ENCODE data around the gene CDKAL1.
"Not testable (repeated sequence)": the region's sequence is repeated elsewhere in the genome, so short reads cannot be mapped to it uniquely, and the experiment has no call there.

Gene CDKAL1

DNA sequence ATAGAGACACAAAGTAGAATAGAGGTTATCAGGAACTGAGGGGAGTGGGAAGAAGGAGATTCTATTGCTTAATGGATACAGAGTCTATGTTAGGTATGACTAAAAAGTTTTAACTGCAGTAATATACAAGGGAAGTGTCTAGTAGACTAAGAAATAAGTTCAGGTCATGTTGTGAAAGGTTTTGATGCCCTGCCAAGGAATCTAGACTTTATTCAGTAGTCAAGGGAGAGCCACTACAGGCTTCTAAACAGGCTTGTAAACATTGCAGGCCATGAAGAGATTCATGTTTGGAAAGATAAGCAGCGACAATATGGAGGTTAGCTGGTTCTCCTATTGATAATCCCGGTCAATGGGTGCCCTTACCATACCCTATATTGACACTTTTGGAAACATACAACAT, 706.5 kb downstream of the CDKAL1 start:
- no peak for DNase-seq

DNA sequence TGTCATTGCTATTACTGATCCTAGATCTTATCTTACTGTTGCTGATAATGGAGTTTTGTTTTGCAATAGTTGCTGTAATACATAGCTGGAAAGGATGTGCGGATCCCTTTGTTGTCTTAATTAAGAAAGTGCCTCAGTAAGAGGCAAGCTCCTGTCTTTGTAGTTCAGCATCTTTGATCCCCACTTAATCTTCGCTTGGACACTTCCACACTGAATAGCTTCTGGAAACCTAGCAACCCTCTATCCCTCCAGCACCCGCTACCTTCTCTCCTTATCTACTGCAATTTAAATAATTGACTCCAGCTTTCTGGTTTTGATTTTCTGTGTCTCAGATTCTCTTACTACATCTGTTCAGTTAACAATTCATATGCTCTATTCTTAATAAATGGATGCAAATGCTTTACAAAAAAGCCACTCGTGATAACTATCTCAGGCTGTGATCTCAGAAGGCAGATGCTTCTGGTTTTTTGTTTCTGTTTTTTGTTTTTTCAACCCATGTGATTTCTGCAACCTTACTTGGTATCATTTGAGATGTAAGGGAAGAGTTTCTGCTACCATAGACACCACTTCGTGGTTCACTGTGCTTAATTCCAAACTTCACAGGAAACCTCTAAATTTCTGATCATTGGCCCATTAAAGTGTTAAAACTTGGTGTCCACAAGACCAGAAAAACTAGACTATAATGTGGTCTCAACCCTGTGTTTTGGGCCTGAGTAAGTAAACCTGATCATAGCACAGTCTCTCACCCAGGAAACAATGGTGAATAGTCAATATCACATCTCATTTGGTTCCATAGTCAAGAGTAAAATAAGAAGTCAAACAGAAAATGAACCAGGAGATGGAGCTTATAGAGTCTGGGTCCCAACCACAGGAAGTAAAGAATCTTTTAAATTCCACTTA, 707.2 kb downstream of the CDKAL1 start:
- no peak for DNase-seq

DNA sequence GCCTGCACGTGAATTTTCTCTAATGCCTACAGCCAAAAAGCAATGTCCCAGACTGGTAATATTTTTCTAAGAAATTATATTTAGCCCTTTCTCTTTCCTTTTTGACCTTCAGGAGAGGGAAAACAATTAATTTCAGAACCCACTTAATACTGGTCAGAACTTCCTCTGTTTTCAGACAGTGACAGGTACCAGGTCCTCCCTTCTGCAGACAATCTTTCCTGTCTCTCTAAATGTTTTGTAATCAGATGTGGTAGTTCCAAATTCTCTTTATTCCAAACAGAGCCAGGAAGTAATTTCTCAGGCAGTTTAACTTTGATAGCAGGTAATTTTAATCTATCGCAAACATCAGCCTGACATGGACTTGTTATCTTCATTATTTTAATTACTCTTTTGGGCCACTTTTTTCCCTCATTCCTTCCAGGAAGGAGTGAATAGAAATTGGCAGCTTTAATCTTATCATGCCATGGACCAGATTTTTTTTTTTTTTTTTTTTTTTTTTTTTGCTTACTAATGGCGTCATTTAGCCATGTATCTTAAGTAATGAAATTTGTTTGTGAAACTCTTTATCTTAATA, 710.7 kb downstream of the CDKAL1 start:
- no peak for DNase-seq

DNA sequence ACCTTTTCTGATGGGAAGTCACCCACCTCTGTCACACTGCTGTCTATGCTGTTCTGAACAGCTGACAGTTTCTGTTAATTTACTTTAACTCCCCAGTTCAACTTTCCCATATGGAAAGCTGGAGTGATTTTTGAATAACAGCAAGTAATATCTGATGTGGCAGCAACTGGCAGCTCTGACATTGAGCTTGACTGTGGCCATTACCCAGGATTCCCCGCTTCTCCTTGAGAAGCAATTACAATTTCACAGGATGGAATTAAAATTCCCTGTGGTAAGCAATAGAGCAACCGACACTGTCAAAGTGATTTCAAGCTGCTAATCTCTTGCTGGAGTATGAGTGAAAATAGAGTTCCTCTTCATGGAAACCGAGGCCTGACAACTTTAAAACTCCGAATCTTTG, 711.2 kb downstream of the CDKAL1 start:
- no peak for DNase-seq

DNA sequence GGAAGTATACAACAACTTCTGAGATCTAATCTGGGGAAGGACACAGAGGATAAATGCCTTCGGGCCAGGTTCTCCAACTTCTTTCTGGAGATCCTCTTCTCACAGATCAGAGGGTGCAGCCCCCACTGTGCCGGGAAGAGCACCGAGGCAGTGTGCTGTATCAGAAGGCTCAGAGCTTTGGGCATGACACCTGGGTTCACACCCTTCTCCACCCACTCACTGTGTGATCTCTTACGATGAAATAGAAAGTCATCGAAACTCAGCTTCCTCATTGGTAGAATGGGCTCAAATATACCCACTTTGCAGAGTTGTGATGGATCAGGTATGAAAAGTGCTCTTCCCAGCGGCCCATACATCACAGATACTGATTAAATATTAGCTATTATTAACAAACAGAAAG, 711.8 kb downstream of the CDKAL1 start:
- no peak for DNase-seq

DNA sequence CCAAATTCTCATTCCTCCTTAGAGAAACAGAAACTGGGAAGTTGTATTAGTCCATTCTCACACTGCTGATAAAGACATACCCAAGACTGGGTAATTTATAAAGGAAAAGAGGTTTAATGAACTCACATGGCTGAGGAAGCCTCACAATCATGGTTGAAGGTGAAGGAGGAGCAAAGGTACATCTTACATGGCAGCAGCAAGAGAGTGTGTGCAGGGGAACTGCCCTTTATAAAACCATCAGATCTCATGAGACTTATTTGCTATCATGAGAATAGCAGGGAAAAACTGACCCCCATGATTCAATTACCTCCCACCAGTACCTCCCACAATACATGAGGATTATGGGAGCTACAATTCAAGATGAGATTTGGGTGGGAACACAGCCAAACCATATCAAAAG, 720.2 kb downstream of the CDKAL1 start:
- not testable (repeated sequence) for DNase-seq

DNA sequence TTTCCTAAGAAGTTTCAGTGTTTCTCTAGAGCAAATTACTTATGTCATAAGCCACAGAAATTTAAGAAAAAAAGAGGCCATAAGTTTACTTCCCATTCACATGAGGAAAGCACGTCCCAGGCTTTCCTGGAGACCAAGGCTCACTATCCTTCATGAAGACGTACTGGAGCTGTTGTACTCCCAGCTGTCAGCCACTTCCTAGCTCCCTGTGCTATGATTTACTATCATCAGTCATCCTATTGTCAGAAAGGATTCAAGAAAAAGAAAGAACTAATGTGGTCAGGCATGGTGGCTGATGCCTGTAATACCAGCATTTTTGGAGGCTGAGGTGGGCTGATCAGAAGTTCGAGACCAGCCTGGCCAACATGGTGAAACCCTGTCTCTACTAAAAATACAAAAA, 721.9 kb downstream of the CDKAL1 start:
- DNase-seq = no peak

DNA sequence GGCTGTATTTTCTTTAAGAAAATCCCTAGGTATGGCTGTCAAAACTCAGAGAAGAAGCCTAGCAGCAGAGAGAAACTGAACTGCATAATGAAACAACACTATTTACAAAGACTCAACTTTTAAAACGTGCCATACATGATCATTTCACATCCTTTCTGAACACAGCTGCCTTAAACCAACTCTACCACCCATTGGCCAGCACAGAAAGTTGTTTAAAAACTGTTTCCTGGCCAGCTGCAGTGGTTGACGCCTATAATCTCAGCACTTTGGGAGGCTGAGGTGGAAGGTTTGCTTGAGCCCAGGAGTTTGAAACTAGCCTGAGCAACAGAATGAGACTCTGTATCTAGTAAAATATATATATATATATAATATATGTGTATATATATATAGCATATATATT, 722.9 kb downstream of the CDKAL1 start:
- DNase-seq = no peak

DNA sequence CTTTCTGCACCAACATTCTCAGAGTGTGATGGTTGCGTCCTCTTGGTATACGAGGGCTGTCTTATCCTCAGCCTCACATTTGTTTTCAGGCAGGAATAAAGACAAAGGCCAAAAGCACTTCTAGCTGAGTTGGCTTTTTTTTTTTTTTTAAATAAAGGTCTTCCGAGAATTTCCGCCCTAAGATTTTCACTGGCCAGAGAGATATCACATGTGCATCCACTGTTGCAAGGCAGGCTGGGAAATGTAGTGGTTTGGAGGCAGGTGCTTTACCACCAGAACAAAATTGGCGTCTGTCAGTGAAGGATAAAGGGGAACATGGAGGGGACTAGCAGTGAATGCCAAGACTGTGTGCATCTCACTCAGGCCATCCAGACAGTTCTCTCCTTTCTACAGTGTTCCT, 724.4 kb downstream of the CDKAL1 start:
- DNase-seq = no peak

DNA sequence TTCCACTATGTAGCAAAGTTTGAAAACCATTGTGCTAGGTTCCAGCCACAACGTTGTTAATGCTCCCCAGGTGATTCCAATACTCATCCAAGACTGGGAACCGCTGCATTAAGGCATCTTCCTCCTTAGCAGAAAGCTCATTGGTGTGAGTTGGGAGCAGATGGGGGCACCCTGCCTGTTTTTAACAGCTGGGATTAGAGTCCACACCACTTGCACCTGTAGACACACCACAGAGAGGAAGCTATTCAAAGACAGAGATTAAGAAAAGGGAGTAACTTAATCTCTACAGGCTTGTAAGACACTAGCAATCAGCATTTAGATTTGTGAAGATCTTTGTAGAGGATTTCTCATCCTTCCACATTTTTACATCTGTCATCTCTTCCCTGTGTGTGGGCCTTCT, 725.4 kb downstream of the CDKAL1 start:
- no peak for DNase-seq

DNA sequence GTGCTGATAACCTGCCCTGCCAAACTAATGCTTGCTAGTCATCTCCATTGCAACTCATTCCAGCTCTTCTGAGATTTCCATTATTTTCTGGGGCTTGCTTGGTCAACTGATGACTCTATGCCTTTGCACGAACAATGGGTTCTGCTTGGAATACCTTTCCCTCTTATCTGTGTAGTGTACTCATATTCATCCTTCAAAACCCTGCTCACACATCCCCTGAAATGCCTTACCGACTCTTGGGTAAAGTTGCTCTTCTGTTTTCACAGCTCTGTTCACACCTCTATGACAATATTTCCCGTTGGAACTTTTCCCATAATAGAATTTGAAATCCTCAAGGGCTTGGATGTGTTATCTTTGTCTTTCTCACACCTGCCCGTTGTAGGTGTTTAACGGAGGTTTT, 728.2 kb downstream of the CDKAL1 start:
- no peak for DNase-seq

DNA sequence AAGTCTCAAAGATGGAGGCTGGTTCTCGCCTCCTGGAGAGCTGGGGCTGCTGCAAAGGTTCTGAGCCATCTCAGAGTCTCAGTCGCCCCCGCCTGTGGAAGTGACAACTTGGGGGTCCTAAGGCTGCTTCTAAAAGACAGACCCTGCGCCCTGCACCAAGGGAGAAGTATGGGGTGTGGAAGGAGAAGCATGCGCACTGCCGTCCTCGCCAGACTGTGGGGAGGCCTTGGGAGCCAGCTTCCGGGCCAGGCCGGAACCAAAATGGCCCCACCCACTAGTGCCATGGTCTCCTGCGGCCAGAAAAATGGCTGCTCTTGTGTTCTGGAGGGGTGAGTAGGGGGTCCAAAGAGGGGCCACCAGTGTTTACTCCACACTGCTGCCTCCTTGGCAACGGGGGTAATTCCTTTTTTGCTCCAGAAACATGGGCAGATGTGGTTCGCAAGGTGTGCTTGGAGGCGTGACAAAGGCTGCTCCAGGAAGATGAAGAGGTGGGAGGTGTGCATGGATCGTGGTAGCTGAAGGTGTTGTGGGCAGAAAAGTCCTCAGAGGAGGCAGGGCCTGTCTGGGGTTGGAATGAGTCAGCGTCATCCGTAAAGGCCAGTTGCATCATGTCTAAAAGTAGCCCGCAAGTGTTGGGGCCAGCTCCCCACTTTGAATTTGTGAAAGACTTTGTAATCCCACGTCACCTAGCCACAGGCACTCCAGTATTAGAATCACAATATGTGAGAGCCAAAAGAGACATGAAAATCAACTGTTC, 729.5 kb downstream of the CDKAL1 start:
- no peak for DNase-seq

DNA sequence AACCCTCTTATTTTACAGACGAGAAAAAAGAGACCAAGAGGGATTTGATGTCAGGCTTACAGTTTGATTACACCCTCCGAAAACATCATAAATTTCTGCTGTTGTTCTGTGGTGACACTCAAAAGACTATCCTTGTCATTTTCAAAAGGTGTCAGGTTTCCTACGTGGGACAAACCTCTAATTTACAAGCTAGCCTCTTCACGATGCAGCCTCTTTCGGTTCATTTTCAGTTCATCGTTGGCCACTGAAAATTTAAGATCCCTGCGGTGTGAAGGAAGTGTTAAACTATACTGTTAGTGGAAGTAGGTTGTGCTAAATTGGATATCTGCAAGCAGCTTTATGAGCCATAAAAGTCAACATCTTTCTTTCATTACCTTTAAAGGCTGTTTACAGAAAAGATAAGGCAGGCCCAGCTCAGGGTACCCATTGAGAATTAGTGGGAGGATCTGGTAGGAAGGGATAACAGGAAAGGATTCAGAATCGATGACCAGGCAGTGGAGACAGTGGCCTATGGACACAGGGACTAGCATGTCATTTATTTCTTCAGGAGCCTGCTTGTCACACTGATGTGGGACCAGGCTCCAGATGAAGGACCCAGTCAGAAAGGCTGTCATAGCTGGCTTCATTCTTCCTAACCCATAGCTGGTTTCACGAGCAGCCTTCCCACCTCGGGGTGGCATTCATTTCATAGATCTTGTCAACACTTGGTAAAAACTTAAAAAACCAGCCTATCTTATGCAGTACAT, 730.2 kb downstream of the CDKAL1 start:
- no peak for DNase-seq

DNA sequence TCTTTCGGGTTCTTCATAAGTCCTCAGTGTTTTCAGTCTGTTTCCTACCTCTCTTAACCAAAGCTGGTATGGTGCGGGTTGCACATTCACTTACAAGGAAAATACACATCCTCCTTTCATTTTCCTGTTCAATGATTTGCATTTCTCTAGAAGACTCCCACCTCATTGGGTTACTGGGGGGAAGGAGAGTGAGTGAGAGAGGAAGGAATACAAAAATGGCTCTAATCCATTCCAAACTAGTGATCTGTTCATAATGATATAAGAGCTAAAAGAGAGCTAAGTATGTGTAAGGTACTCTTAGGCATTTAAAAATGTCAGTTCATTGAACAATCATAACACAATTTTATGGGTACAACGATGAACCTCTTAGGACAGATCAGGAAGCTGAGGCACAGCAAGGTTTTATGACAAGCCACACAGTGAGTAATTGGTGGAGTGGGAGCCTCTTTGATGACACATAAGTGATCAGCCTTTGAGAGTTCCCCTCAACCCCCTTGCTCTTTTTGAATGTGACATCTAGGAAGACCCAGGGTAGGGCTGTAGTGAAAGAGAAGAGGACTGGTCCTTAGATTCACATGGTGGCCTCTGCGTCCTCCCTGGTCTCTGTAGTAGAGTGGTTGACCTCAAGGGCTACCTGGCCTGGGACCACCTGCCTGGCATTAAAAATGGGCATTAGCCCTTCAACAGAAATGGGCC, 730.9 kb downstream of the CDKAL1 start:
- DNase-seq = no peak

DNA sequence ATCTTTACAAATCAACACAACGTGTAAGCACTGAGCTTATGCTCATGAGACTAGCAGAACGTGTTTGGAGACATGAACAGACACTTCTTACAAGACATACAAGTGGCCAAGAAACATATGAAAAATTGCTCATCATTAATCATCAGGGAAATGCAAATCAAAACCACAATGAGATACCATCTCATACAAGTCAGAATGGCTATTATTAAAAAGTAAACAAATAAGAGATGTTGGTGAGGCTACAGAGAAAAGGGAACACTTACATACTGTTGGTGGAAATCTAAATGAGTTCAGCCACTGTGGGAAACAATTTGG, 731.4 kb downstream of the CDKAL1 start:
- DNase-seq = no peak

DNA sequence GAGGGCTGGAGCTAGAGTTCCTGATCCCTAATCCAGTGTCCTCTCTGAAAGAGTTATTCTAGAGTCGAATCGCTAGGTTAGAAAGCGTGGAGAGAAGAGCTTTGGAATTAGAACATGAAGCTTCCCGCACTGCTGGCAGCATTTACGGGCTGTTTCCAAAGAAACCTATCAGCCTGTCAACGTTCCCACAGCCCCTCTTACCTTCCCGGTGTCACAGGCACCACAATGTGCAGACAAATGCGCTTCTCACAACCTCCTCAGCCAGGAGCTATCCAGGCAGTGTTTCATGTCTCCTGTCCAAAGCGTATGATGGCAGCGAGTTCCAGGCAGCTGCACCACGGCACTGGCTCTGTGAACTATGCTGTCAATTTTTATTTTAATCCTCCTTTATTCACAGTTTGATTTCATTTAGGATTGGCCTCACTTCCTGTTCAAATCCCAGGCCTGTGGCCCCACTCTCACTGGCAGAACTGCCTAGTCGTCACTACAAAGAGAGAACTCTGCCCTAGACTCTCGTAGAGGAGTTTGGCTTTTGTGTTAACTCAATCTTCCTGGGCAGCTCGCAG, 736.5 kb downstream of the CDKAL1 start:
- DNase-seq = no peak

DNA sequence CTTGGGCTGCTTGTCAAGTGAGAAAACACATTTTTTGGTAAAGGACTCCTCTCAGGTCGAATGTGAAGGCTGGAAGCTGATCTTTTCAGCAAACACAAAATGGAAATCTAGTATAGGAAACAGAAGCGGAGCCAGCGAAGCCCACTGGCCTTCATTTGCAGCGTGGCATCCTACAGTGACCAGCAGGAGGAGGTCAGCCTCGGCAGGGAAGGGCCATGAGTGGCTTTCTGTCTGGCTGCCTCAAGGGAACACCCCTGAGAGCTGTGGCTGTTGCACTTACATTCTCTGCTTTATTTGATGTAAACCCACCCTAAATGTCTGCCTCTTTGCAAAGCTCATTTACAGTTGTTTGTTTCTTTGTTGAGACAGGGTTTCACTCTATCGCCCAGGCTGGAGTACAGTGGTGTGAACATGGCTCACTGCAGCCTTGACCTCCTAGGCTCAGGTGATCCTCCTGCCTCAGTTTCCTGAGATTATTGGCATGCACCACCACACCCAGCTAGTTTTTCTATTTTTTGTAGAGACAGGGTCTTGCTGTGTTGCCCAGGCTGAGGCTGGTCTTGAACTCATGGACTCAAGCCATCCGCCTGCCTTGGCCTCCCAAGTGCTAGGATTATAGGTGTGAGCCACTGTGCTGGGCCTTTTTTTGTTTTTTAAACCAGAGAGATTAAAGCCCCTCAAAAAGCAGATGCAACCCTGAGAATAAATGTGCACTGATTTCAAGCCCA, 737.3 kb downstream of the CDKAL1 start:
- DNase-seq = no peak

DNA sequence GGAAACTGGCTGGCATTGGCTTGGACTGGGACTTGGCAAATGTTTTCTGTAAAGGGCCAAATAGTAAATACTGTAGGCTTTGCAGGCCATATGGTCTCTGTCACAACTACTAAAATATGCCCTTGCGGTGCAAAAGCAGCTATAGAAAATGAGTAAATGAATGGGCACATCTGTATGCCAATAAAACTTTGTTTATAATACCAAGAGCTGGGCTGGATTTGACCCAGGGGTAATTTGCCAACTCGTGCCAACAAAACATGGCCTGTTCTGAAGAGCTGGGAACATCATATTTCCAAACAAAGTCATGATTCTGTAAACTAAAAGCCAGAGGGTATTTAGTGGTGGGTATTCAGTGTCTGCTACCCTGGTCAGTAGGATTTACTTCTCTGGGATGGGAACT, 739.2 kb downstream of the CDKAL1 start:
- no peak for DNase-seq

DNA sequence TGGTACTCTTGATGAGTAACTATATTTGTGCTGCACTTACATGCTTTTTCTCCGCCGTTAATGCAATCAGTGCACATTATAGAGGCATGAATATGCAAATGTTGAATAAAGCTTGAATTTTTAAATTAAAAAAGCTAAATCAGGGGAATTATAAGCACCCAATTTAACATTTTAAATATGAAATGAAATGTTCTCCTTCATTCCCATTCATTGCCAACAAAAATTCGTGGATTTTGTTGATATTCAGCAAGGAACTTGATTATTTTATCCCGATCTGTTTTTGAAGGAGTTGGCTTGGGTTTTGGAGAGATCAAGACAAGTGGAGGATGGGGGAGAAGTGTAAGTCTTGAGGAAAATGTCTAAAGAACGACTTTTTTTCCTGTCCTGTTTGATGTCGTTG, 740.6 kb downstream of the CDKAL1 start:
- DNase-seq = no peak

DNA sequence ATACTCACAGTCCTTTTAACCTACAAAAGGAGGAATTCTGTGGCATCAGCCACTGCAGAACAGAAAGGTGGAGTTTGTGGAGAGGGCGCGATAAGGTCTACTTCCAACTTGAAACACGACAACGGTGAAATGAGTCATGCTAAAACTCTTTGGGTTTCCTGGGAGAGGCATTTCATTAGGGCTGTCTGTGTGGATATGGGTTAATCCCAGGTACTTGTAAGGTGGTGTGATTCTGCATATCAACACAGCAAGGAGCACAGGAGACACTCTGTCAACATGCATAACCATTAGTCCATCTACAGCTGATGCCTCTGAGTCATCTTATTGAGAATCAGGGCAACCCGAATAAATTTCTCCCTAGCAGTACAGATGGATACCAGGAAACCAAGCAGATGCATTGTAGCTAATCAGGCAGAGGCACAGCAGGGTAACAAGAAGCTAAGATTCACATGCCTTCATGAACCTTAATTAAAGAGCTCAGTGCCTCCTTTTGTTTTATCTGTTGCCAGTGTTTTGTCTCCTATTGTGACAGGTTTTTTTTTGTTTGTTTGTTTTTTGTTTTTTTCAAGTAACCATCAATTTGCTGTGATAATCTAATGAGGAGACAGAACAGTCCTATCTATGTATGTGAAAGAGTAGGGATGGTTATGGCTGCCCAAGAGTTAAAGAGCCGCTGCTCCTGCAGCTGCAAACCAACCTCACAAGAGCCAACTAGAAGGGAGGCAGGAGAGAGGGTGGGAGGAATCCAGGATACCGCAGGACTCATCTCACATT, 743.5 kb downstream of the CDKAL1 start:
- no peak for DNase-seq

DNA sequence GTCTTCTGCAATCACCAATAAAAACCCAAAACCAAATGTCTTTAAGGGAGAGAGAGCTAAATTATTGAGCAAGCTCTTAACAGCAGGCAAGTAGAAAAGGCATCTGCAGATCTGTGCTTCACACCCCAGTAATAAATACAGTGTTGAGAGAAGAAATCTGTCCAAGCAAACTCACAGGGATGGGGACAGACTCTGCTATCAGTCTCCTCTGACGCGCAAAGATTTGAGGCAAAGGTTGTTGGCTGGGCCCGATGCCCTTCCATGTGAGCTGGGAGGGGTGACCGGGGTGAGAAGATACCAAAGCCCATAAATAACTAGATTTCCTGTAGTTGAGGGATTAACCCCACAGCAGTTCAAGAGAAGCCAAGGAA, 744.1 kb downstream of the CDKAL1 start:
- no peak for DNase-seq
